SU-DHL-6 (cell line): ENCODE measurements around the gene GRID1.

Source experiments
- H2AFZ ChIP-seq: fragments of 200-600 bp; sonication (generic); 2 replicates; pipeline ENCODE4 v1.6.1; 2014; ENCODE audit warnings: low read depth, mild to moderate bottlenecking, moderate library complexity, mixed read lengths, antibody characterized with exemption, low read length; ENCODE audit not compliant: severe bottlenecking
- H3F3A ChIP-seq: fragments of 200-600 bp; shearing (Covaris generic); 2 replicates; pipeline ENCODE4 v1.6.0; 2016; ENCODE audit warnings: antibody characterized with exemption, mild to moderate bottlenecking; ENCODE audit not compliant: insufficient read depth
- H3K27ac ChIP-seq: fragments of 200-600 bp; sonication (generic); 2 replicates; pipeline ENCODE4 v1.5.1; 2016; ENCODE audit warnings: low read depth, mild to moderate bottlenecking, low read length, moderate library complexity, mixed read lengths
- H3K27me3 ChIP-seq: fragments of 200-600 bp; sonication (generic), shearing (Covaris generic); 2 replicates; pipeline ENCODE4 v1.6.0; 2014; ENCODE audit warnings: mild to moderate bottlenecking, low read length
- H3K36me3 ChIP-seq: fragments of 200-600 bp; sonication (generic); 2 replicates; pipeline ENCODE4 v1.6.1; 2014; ENCODE audit warnings: mild to moderate bottlenecking, low read length, mixed read lengths
- H3K4me2 ChIP-seq: fragments of 300-600, 200-600 bp; shearing (Covaris generic), sonication (generic); 2 replicates; pipeline ENCODE4 v1.6.0; 2014; ENCODE audit warnings: low read length, low read depth, mild to moderate bottlenecking; ENCODE audit not compliant: poor library complexity, severe bottlenecking
- H3K4me3 ChIP-seq: fragments of 200-600 bp; sonication (generic); 2 replicates; pipeline ENCODE4 v1.5.1; 2014; ENCODE audit warnings: antibody characterized with exemption, low read length, mild to moderate bottlenecking, mixed read lengths; ENCODE audit not compliant: insufficient read depth, poor library complexity, severe bottlenecking
- H3K79me2 ChIP-seq: fragments of 200-600 bp; sonication (generic); 2 replicates; pipeline ENCODE4 v1.6.1; 2014; ENCODE audit warnings: mild to moderate bottlenecking, low read length, moderate library complexity; ENCODE audit not compliant: insufficient read depth
- H3K9ac ChIP-seq: fragments of 200-600 bp; sonication (generic); 2 replicates; pipeline ENCODE4 v1.7.0; 2014; ENCODE audit warnings: mild to moderate bottlenecking, low read length
- H3K9me2 ChIP-seq: fragments of 200-600 bp; sonication (generic); replicated peaks from 2 replicates; pipeline ENCODE4 v1.6.1; 2014; ENCODE audit warnings: low read length; ENCODE audit not compliant: insufficient read depth
- H3K9me3 ChIP-seq: fragments of 200-600 bp; sonication (generic); 2 replicates; pipeline ENCODE4 v1.6.1; 2014; ENCODE audit warnings: low read length, mixed read lengths; ENCODE audit not compliant: insufficient read depth
- H4K20me1 ChIP-seq: fragments of 200-600 bp; sonication (generic); 2 replicates; pipeline ENCODE4 v1.6.1; 2014; ENCODE audit warnings: low read depth, mild to moderate bottlenecking, antibody characterized with exemption, low read length, moderate library complexity, mixed read lengths
- CTCF ChIP-seq: fragments of 200-600 bp; sonication (generic); IDR thresholded peaks from one replicate; pipeline ENCODE4 v1.5.1; 2017; ENCODE audit warnings: antibody characterized with exemption, mild to moderate bottlenecking, low read length, moderate library complexity; ENCODE audit not compliant: insufficient read depth, poor library complexity, severe bottlenecking
- EZH2phosphoT487 ChIP-seq: fragments of 200-600 bp; sonication (generic), shearing (Covaris generic); conservative IDR thresholded peaks from 2 replicates; pipeline ENCODE4 v1.6.1; 2018; ENCODE audit warnings: mild to moderate bottlenecking, antibody characterized with exemption, low read length, moderate library complexity, mixed read lengths

Gene GRID1

GRCh38 chr10:85611746-85612377 is 754.7 kb downstream of the GRID1 start:
- H4K20me1 ChIP-seq = no peaks in the 10 kb centered on the region
- TF ChIP-seq CTCF = no peak
- TF ChIP-seq EZH2phosphoT487 = no peak
- H3K9me3 ChIP-seq = no peaks in the 10 kb centered on the region
- H3K4me2 ChIP-seq = no peak overlapping the region
- H3K9me2 ChIP-seq = no peaks in the 10 kb centered on the region
- H2AFZ ChIP-seq = no peak overlapping the region
- H3K9ac ChIP-seq = no peak overlapping the region
- no peak overlapping the region for H3K4me3 ChIP-seq
- no peaks in the 10 kb centered on the region for H3K27me3 ChIP-seq
- no peaks in the 10 kb centered on the region for H3K36me3 ChIP-seq
- no peaks in the 10 kb centered on the region for H3F3A ChIP-seq
- H3K79me2 ChIP-seq = no peaks in the 10 kb centered on the region
- no peak overlapping the region for H3K27ac ChIP-seq

- Histone ChIP-seq H3K79me2 (no peaks in the 10 kb centered on the region), H3K27ac (no peak overlapping the region), H3K9me3 (no peaks in the 10 kb centered on the region), H3F3A (no peaks in the 10 kb centered on the region), H2AFZ (no peak overlapping the region), H3K27me3 (no peaks in the 10 kb centered on the region), H3K4me2 (no peak overlapping the region), H3K9ac (no peak overlapping the region), H3K36me3 (no peaks in the 10 kb centered on the region), H3K9me2 (no peaks in the 10 kb centered on the region), H4K20me1 (no peaks in the 10 kb centered on the region), H3K4me3 (no peak overlapping the region)
- TF ChIP-seq EZH2phosphoT487 (no peak), CTCF (no peak)
Measured at GRCh38 chr10:85611093-85611740, 755.4 kb downstream of the GRID1 start.

- no peaks in the 10 kb centered on the region for H4K20me1 ChIP-seq
- no peak overlapping the region for H3K9ac ChIP-seq
- H3K4me3 ChIP-seq = no peak overlapping the region
- no peak overlapping the region for H2AFZ ChIP-seq
- no peaks in the 10 kb centered on the region for H3K9me3 ChIP-seq
- H3K4me2 ChIP-seq = no peak overlapping the region
- H3K27me3 ChIP-seq = no peaks in the 10 kb centered on the region
- H3K79me2 ChIP-seq = no peaks in the 10 kb centered on the region
- no peak overlapping the region for H3K27ac ChIP-seq
- H3K9me2 ChIP-seq = no peaks in the 10 kb centered on the region
- no peak for TF ChIP-seq CTCF
- no peak for TF ChIP-seq EZH2phosphoT487
- no peaks in the 10 kb centered on the region for H3K36me3 ChIP-seq
- H3F3A ChIP-seq = no peaks in the 10 kb centered on the region
Measured at GRCh38 chr10:85610381-85611092, 756.1 kb downstream of the GRID1 start.
